Colonic mucosa (tissue), 4 donors: ENCODE results near the gene TLL2. TPM values are rescaled to one million over a fixed set of nuclear protein-coding genes. Genes with fewer than 3 reads are reported as not detected.

Experiments used
- DNase-seq: peaks from one replicate; pipeline ENCODE4 v3.0.0-alpha.2; 2020
- H3K27ac ChIP-seq: fragments of 200-600 bp; one replicate; pipeline ENCODE4 v1.8.0; 2021
- H3K27me3 ChIP-seq: fragments of 200-600 bp; one replicate; pipeline ENCODE4 v1.8.0; 2021
- H3K36me3 ChIP-seq: fragments of 200-600 bp; one replicate; pipeline ENCODE4 v1.8.0; 2021
- H3K4me1 ChIP-seq: fragments of 200-600 bp; one replicate; pipeline ENCODE4 v1.8.0; 2021; ENCODE audit warnings: mild to moderate bottlenecking
- H3K4me3 ChIP-seq: fragments of 200-600 bp; one replicate; pipeline ENCODE4 v1.8.0; 2021
- H3K9ac ChIP-seq, 2 donors: one replicate each; pipeline ENCODE4 v1.7.0; 2013; ENCODE audit warnings: control low read depth in 2 of 2, low read depth in 2 of 2, low read length in 2 of 2
- H3K9me3 ChIP-seq: fragments of 200-600 bp; one replicate; pipeline ENCODE4 v1.8.0; 2021
- CTCF ChIP-seq: fragments of 200-600 bp; IDR thresholded peaks from one replicate; pipeline ENCODE4 v1.8.0; 2022; ENCODE audit warnings: antibody characterized with exemption, mild to moderate bottlenecking
- intact Hi-C: fragments of 100-400 bp; cut with DNase I; formaldehyde crosslinking; loops from one replicate; pipeline ENCODE4 v1.14.1; 2022
- total RNA-seq, 2 donors: library from RNA; stranded (reverse); fragmentation: NEBNext Ultra II Directional in 1 of 2; extraction: Animal tissue kit (Norgen Biotek cat#: 25700) in 1 of 2; gene quantifications; one replicate each; pipeline ENCODE4 v1.2.1, GENCODE V29; 2021
- donor health status: healthy.
- donor health status: DM: no; HTN: no; CAD: no.
- donor health status: DM: no; HTN: no; CAD: no.

Gene TLL2
- total RNA-seq, 2 donors from 2014 or later = 0.30 to 0.45 TPM

DNA sequence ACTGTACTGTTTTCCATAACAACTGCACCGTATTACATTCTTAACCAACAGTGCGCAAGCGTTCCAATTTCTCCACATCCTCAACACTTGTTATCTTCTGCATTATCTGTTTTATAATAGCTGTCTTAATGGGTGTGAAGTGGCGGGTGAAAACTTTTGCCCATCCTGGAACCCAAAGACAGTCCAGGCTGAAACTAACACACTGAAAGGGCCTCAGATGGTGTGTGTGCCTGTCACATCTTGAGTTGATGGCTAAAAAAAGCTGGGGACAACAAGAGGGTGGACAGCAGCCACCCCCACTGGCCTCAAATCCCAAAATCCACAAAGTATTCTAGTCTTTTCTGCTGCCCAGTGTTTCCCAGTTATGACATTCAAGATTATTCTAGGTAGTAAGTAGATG lies 174.3 kb downstream of the TLL2 start:
- no peak for TF ChIP-seq CTCF
- H3K27ac ChIP-seq = no peak overlapping the region
- intact Hi-C loops = loop anchor here (10.0 kb wide), 1 partner anchor 325 kb away; no protein-coding TSS in a partner anchor

DNA sequence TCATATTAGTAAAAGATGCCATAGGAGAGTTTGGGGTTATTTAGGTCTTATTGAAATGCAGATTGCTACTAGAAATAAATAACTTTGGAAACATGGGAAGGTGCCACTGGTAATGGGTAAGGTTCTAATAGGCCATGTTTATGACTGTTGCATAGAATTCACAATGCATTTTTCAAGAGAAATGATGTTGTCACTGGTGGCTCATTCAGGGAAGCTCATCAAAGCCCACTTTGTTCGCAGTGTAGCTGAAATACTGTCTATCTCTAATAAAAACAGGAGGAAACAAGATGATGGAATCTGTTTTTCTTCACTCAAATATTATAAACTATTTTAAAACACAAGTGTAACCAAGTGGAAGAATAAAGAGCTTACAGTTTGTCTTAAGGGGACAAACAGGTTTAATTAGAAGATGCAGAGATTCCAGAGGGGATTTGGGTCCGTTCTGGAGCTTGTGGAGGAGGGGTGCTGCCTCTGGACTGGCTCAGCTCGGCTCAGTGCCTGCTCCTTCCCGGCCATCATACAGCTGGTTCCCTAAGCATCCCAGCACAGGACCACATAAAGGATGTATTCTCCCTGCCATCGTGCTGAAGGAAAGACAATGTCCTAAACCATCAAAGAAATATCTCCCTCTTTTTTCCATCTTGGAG lies 175.3 kb downstream of the TLL2 start:
- Histone ChIP-seq H3K4me1 (no peaks in the 10 kb centered on the region), H3K27ac (no peak overlapping the region), H3K9ac (no peak overlapping the region), H3K9me3 (no peaks in the 10 kb centered on the region), H3K4me3 (no peak overlapping the region), H3K36me3 (no peaks in the 10 kb centered on the region), H3K27me3 (no peaks in the 10 kb centered on the region)
- intact Hi-C loops = loop anchor here (10.0 kb wide), 1 partner anchor 324 kb away; no protein-coding TSS in a partner anchor
- no peak for TF ChIP-seq CTCF
- no peak for DNase-seq

More for the DNA sequence above, 174.3 kb downstream of the TLL2 start:
- Histone ChIP-seq H3K9me3 (no peaks in the 10 kb centered on the region), H3K27me3 (no peaks in the 10 kb centered on the region), H3K36me3 (no peaks in the 10 kb centered on the region), H3K9ac (no peak overlapping the region), H3K4me3 (no peak overlapping the region), H3K4me1 (no peaks in the 10 kb centered on the region)
- no peak for DNase-seq

DNA sequence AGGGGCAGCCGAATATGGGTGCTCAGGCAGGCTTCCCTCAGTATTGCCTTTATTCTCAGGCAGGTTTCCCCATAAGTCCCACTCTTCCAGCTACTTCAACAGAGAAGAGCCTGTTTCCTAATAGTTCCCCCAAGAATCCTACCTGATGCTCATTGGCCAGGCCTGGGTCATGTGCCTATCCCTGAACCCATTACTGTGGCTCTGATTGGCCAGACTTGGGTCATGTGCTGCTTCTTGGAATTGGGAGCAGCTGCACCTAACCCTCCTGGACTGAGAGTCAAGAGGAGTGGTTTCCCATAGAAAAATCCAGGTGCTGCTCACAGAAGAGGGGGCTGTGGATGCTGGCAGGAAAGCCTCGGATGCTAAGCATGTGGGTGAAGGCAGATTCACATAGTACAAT lies 176.6 kb downstream of the TLL2 start:
- TF ChIP-seq CTCF = no peak
- DNase-seq = no peak
- intact Hi-C loops = loop anchor here (10.0 kb wide), 1 partner anchor 322 kb away; no protein-coding TSS in a partner anchor

GRCh38 chr10:96334616-96335526 lies 178.9 kb downstream of the TLL2 start:
- Histone ChIP-seq H3K9ac (no peak overlapping the region), H3K36me3 (no peaks in the 10 kb centered on the region), H3K4me1 (no peaks in the 10 kb centered on the region), H3K4me3 (no peak overlapping the region), H3K27me3 (no peaks in the 10 kb centered on the region), H3K27ac (no peak overlapping the region), H3K9me3 (no peaks in the 10 kb centered on the region)
- peak; percentile 35 for DNase-seq
- peak; percentile 66 for TF ChIP-seq CTCF
- intact Hi-C loops = loop anchor here (10.0 kb wide), 1 partner anchor 320 kb away; no protein-coding TSS in a partner anchor

More for the DNA sequence above, 176.6 kb downstream of the TLL2 start:
- Histone ChIP-seq H3K27me3 (no peaks in the 10 kb centered on the region), H3K27ac (no peak overlapping the region), H3K9ac (no peak overlapping the region), H3K4me1 (no peaks in the 10 kb centered on the region), H3K36me3 (no peaks in the 10 kb centered on the region), H3K4me3 (no peak overlapping the region), H3K9me3 (no peaks in the 10 kb centered on the region)

- DNase-seq = no peak
Observed at GRCh38 chr10:96333101-96333500, 180.6 kb downstream of the TLL2 start.

More at GRCh38 chr10:96333101-96333500, 180.6 kb downstream of the TLL2 start:
- no peak for TF ChIP-seq CTCF
- intact Hi-C loops = loop anchor here (10.0 kb wide), 1 partner anchor 318 kb away; no protein-coding TSS in a partner anchor
- H3K4me3 ChIP-seq = no peak overlapping the region
- no peaks in the 10 kb centered on the region for H3K36me3 ChIP-seq
- no peak overlapping the region for H3K27ac ChIP-seq
- H3K27me3 ChIP-seq = no peaks in the 10 kb centered on the region
- no peaks in the 10 kb centered on the region for H3K4me1 ChIP-seq
- H3K9me3 ChIP-seq = no peaks in the 10 kb centered on the region
- H3K9ac ChIP-seq = no peak overlapping the region
